Uterus (tissue), 4 donors: ENCODE data around the gene DKK3. TPM values are rescaled to one million over a fixed set of nuclear protein-coding genes. Genes with fewer than 3 reads are reported as not detected.

Source experiments
- DNase-seq, 2 donors: peaks; one replicate each; pipeline ENCODE4 v3.0.0-alpha.2; 2019 to 2020
- H3K27ac ChIP-seq, 2 donors: fragments of 200-600 bp; sonication (generic); 1 replicate in 1 of 2; 2 replicates in 1 of 2; pipeline ENCODE4 v1.5.1; 2016 to 2018
- H3K27me3 ChIP-seq, 2 donors: fragments of 200-600 bp; sonication (generic); one replicate each; pipeline ENCODE4 v1.5.1; 2018 to 2019; ENCODE audit warnings: control low read depth in 1 of 2
- H3K36me3 ChIP-seq, 2 donors: fragments of 200-600 bp; sonication (generic); one replicate each; pipeline ENCODE4 v1.5.1; 2019; ENCODE audit warnings: control low read depth in 1 of 2
- H3K4me1 ChIP-seq, 2 donors: fragments of 200-600 bp; sonication (generic); one replicate each; pipeline ENCODE4 v1.5.1; 2018 to 2019; ENCODE audit warnings: control low read depth in 1 of 2
- H3K4me3 ChIP-seq, 2 donors: fragments of 200-600 bp; sonication (generic); 1 replicate in 1 of 2; 2 replicates in 1 of 2; pipeline ENCODE4 v1.5.1; 2018 to 2019; ENCODE audit warnings: mild to moderate bottlenecking in 1 of 2
- H3K9me3 ChIP-seq, 2 donors: fragments of 200-600 bp; sonication (generic); one replicate each; pipeline ENCODE4 v1.5.1; 2019; ENCODE audit warnings: control low read depth in 1 of 2
- POLR2A ChIP-seq, 2 donors: fragments of 450-650 bp; IDR thresholded peaks; one replicate each; pipeline ENCODE4 v1.6.1; 2016; ENCODE audit warnings: antibody characterized with exemption in 2 of 2, mild to moderate bottlenecking in 1 of 2, moderate library complexity in 1 of 2
- intact Hi-C: fragments of 100-400 bp; cut with DNase I; formaldehyde crosslinking; loops from one replicate; pipeline ENCODE4 v1.15.1; 2023; ENCODE audit warnings: low total_unique reads
- total RNA-seq, 4 donors: library from RNA; depleted of rRNA in 3 of 4; stranded (reverse); fragments of >200 nt in 3 of 4; gene quantifications; one replicate each; pipeline versions ENCODE4 v1.1.0 to v1.2.4, GENCODE V29; 2014 to 2023
- TF ChIP-seq, protein P1 (sequence below), 4 experiments: fragments of 200-600 bp in 2 of 4; fragments of 450-650 bp in 2 of 4; sonication (generic) in 2 of 4; IDR thresholded peaks; one replicate each; pipeline ENCODE4 v1.5.1; 2016 to 2019; ENCODE audit warnings: antibody characterized with exemption in 4 of 4, mild to moderate bottlenecking in 2 of 4, moderate library complexity in 1 of 4
- donor health status: DM: yes; HTN: yes; CAD: no.

The DKK3 gene
- total RNA-seq, 4 donors from 2014 or later: 26.4 to 151 (median 99.0) TPM

GRCh38 chr11:12020546-12020945, 12.1 kb upstream of the DKK3 start:
- Histone ChIP-seq H3K36me3 (no peaks in the 10 kb centered on the region), H3K27ac (no peak overlapping the region), H3K4me3 (no peak overlapping the region), H3K9me3 (no peaks in the 10 kb centered on the region), H3K27me3 (no peaks in the 10 kb centered on the region), H3K4me1 (peaks cover 0 to 5% of the 10 kb centered on the region in 2 donors)
- intact Hi-C loops: no loop called here
- TF ChIP-seq, protein P1, sequence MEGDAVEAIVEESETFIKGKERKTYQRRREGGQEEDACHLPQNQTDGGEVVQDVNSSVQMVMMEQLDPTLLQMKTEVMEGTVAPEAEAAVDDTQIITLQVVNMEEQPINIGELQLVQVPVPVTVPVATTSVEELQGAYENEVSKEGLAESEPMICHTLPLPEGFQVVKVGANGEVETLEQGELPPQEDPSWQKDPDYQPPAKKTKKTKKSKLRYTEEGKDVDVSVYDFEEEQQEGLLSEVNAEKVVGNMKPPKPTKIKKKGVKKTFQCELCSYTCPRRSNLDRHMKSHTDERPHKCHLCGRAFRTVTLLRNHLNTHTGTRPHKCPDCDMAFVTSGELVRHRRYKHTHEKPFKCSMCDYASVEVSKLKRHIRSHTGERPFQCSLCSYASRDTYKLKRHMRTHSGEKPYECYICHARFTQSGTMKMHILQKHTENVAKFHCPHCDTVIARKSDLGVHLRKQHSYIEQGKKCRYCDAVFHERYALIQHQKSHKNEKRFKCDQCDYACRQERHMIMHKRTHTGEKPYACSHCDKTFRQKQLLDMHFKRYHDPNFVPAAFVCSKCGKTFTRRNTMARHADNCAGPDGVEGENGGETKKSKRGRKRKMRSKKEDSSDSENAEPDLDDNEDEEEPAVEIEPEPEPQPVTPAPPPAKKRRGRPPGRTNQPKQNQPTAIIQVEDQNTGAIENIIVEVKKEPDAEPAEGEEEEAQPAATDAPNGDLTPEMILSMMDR (IDR thresholded peaks at IDR 0.05): no peak
- DNase-seq: no peak

DNA sequence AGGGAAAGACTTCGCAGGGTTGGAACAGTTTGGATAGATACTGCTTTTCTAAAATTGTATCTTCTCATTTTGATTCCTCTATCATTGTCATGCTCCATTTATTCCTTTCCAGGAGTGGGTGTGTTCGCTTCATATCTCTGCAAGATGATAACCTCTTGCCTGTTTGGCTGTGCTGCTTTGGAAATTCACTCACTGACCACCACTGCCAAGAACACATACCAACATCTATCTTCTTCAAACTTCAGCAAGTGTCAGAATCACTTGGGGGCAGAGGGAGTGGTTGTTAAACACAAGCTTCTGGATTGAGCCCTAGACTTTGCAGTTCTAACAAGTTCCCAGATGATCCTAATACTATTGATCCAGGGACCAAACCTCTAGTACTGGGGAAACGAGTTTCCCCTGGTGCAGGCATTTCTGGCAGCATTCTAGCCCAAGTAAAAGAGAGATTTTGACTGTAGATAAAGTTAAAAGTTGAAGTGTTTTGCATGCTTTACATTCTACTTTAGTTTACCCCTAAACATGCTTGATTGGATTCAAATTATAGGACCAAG, 11.5 kb upstream of the DKK3 start:
- H3K27ac ChIP-seq: peak overlapping the region in 1 of 2 donors; percentile 15
- DNase-seq: no peak
- intact Hi-C loops: no loop called here
- TF ChIP-seq POLR2A (IDR thresholded peaks at IDR 0.05): no peak
- TF ChIP-seq, protein P1 (IDR thresholded peaks at IDR 0.05): no peak
- H3K27me3 ChIP-seq: no peaks in the 10 kb centered on the region
- H3K36me3 ChIP-seq: no peaks in the 10 kb centered on the region
- H3K4me1 ChIP-seq: peaks cover 0 to 5% of the 10 kb centered on the region in 2 donors
- H3K4me3 ChIP-seq: no peak overlapping the region
- no peaks in the 10 kb centered on the region for H3K9me3 ChIP-seq

DNA sequence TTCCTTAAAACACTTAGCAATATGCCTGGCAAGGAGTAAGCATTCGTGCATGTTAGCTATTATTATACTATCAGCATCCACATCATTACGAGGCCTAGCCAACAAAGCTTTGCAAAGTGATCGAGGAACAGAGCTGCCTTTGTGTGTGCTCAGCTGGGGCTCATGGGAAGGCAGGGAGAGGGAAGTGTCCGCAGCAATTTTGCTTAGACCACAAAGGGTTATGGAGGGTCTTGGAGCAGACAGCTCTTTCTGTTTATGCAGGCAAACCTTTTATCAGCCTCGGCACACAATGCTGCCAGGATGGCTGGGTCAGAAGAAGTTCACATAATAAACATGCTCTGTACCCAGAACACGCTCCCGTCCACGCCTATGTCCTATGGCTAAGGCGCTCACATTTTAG, 10.9 kb upstream of the DKK3 start:
- H3K27ac ChIP-seq: peak overlapping the region in 1 of 2 donors; percentile 15
- no peaks in the 10 kb centered on the region for H3K9me3 ChIP-seq
- TF ChIP-seq POLR2A (IDR thresholded peaks at IDR 0.05): no peak
- TF ChIP-seq, protein P1 (IDR thresholded peaks at IDR 0.05): no peak
- no peak for DNase-seq
- H3K4me1 ChIP-seq: peaks cover 0 to 5% of the 10 kb centered on the region in 2 donors
- H3K4me3 ChIP-seq: no peak overlapping the region
- intact Hi-C loops: no loop called here
- no peaks in the 10 kb centered on the region for H3K36me3 ChIP-seq
- H3K27me3 ChIP-seq: no peaks in the 10 kb centered on the region

GRCh38 chr11:12017865-12018453, 9.5 kb upstream of the DKK3 start:
- peaks cover 0 to 5% of the 10 kb centered on the region in 2 donors for H3K4me1 ChIP-seq
- H3K36me3 ChIP-seq: no peaks in the 10 kb centered on the region
- no peaks in the 10 kb centered on the region for H3K27me3 ChIP-seq
- no peak for TF ChIP-seq POLR2A (IDR thresholded peaks at IDR 0.05)
- TF ChIP-seq, protein P1 (IDR thresholded peaks at IDR 0.05): no peak
- H3K27ac ChIP-seq: peak overlapping the region; percentile 29 to 41
- no peak overlapping the region for H3K4me3 ChIP-seq
- DNase-seq: peak in 1 of 2 donors; percentile 27
- H3K9me3 ChIP-seq: no peaks in the 10 kb centered on the region
- intact Hi-C loops: no loop called here

DNA sequence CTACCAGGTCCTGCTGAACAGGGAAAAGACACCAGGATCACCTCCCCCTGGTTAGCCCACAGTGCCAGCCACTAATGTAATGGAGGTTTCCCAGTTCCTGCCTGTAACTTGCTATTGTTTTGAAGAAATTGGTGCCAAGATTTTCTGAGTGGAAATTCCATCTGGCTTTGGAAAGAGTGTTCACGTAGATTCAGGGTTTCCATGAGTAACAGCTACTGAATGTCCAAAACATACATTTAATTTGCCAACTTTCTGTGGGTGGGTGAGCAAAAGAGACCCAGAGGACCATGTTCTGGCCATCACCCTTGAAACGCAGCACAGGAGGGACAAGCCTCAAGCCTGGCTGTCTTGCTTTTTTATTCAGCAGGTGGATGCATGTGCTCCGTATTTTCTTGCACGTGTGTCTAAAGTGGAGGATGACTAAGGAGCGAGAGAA, 8.8 kb upstream of the DKK3 start:
- Histone ChIP-seq H3K36me3 (no peaks in the 10 kb centered on the region), H3K27me3 (no peaks in the 10 kb centered on the region), H3K9me3 (no peaks in the 10 kb centered on the region), H3K27ac (peak overlapping the region; percentile 29 to 41), H3K4me3 (no peak overlapping the region), H3K4me1 (peaks cover 0 to 5% of the 10 kb centered on the region in 2 donors)
- no peak for TF ChIP-seq POLR2A (IDR thresholded peaks at IDR 0.05)
- TF ChIP-seq, protein P1 (IDR thresholded peaks at IDR 0.05): no peak
- DNase-seq: no peak
- intact Hi-C loops: no loop called here
